SKM-1 treated with dmso at 0.1 percent for 144 hours (cell line): ENCODE results near the gene ITGBL1.

Experiments
- DNase-seq: peaks from one replicate; lab custom pipeline; 2025; ENCODE audit not compliant: unreplicated experiment; lab: John Stamatoyannopoulos, UW

ITGBL1 gene

DNA sequence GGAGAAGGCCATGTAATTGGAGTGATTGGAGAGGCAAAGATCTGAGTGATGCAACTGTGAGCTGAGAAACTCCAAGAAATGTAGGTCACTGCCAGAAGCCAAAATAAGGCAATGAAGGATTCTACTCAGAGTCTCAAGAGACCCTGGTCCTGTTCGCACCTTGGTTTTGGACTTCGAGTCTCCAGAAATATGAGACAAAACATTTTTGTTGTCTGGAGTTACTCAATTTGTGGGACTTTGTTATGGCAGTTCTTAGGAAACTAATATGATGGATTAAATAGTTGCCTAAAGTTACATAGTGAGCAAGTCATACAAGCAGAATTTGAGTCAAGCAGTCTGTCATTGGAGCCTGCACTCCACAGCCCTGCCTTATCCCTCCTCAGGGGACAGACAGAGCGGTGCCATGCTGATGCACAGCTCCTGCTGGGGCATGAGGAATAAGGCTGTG lies 104.2 kb downstream of the ITGBL1 start:
- no peak for DNase-seq

DNA sequence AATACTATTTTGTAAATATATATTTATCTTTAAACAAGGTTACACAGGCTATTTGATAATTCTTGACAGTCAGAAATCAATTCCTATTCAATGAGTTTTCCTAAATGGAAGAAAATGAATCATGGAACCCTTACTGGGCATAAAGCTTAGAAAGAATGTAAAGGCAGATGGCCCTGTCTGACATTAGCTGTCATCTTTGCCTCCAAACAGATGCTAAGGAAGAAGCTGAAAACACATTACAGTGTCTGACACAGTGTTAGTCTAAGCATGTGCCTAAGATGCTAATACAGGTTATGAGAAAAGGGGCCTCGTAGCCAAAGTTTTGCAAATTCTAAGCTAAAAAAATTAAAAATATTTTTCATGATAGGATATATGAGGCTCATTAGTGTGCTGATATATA lies 112.8 kb downstream of the ITGBL1 start:
- no peak for DNase-seq

DNA sequence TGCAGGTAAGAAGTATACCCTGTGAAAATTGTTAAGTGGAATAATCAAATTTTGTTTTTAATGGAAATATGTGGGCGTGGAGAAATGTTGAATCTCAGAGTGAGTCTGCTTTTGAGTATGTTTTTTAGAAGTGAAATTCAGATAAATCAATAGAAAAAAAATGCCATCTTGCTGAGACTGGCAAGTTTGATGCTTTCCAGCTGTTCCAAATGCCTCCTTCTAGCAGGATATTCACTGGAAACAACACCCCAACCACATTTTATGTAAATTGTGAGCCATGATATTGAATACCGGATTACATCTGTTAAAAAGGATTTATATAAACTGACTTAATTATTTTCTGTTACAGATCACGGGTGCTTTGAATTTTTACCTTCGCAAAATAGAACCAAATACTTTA lies 115.4 kb downstream of the ITGBL1 start:
- DNase-seq: no peak

DNA sequence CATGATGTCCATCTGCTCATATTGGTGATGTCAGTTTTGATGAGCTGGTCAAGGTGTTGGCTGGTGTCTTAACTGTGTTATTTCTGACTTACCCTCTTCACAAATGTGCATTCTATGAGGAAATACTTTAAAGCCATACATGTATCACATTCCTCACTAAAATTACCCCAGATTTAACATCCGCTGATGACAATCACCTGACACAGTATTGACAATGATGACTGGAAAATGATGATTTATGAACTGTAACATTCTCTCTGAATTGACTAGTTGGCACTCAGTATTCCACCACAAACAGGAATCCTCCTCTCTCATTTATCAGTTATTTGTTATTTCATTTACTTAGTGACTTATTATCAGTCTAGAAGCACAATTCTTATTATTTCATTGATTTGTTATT lies 117.3 kb downstream of the ITGBL1 start:
- DNase-seq: no peak

DNA sequence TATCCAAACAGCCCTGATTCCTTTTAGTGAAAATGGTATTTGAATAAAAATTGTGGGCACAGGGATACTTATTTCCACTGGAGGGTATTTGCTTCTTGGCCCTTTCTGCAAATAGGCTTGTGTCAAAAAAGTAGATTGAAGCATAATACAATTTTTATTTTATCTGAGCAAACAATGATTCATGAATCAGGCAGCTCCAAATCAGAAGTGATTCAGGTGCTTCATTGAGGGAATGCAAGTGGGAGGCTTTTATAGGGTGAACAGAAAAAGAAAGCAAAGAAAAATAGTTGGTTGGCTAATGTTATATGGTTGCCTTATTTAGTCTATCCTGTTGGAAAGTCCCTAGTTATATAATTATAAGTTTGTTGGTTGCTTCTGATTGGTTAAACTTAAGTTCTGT lies 117.9 kb downstream of the ITGBL1 start:
- DNase-seq: no peak

DNA sequence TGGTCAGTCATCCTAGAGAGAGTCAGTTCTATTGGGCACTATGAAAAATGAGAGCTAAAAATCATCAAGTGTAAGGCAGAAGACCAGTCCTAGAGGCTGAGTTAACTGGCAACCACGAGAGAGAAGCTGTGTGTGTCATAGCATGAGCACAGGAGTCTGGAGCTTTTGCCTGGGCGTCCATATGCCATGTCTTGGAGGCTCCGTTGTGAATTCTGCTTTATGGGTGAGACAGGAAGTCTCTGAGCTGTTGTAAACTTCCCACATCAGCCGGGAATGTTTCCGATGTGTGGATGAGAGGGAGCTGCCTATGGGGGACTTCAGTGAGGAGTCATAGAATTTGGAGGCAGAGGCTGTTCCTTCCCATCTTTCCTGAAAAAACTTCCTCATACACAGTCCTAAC lies 120.0 kb downstream of the ITGBL1 start:
- no peak for DNase-seq

DNA sequence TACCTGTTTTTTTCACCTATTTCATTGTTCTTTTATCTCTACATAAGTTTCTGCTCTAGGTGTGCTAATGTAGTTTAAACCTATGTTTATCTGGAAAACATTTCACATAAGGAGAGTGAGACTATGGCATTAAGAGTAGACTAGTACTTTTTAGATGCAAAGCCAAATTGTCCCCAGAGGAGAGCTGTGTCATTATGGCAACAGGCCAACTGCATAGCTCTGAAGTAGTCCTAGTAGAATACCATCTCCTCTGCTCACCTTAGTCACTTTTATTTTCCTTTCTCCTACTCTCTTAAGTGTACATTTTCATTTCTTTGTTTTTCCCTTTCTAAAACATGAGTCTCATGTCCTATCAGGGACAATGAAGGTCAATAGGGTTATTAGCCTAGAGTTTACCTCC lies 123.1 kb downstream of the ITGBL1 start:
- no peak for DNase-seq

DNA sequence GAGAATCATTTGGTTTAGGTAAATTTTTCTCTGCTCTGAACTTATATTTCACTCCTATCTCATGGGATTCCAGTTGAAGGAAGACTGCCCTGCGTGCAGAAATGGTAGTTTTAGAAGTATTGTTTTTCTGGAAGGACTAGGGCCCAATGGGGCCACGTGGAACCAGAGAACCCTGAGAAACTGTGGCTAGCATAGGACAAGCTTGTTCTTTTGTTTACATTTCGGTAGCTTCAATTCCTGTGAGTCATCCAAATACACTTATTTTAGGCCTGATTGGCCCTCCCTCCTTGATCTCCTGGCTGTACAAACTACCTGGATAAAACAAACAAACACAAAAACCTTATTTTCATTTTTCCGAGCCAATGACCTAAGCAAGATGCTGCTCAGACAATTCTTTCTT lies 124.0 kb downstream of the ITGBL1 start:
- no peak for DNase-seq

DNA sequence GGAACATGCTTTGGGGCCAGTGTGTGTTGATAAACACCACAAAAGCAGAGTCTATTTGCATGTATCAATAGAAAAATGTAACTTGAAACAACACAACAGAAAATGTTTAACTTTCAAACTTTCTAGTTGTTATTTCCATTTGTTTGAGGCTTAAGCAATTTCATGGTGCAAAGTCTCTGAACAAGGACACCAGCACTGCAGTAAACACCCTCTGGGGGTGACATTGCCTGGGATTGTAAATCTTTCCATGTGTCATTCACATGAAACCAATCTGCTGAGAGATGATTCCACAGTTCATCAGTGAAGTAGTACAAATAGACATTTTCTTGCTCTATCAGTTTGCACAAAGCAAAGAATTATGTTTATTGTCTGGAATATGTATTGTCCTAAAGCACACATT lies 124.5 kb downstream of the ITGBL1 start:
- no peak for DNase-seq

DNA sequence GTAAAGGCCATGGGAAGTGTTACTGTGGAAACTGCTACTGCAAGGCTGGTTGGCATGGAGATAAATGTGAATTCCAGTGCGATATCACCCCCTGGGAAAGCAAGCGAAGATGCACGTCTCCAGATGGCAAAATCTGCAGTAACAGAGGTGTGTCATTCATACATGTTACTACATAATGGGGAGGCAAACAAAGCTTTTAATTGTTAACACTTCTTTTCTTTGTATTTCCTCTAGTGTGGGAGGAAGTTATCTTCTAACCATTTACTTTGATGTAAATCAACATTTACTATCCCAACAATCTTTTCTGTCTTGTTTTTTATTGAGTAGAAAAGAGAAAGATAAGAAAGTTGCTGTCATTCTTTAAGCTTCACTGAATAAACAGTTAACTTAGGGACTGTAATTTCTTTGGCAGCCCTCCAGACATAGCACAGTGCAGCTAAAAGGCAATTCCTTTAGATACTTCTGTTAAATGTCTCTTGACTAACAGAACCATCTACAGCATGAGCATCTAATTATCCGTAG lies 126.9 kb downstream of the ITGBL1 start:
- no peak for DNase-seq

DNA sequence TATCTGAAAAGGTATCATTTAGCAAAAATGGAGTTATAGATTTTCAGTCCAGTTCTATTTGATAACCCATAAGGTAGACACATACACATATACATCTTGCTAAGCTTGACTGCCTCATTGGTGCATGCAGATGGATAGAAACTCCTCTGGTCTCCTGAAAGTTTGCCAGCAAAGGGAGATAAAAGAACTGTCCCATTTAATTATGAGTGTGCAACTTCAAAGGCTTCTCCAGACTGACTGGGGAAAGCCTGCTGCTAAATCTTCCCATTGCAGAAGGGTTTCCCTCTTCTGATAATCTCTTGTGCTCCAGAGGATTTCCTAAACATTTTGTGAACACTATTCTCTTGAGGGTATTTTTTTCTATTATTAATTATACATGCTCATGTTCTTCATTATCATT lies 131.9 kb downstream of the ITGBL1 start:
- no peak for DNase-seq

DNA sequence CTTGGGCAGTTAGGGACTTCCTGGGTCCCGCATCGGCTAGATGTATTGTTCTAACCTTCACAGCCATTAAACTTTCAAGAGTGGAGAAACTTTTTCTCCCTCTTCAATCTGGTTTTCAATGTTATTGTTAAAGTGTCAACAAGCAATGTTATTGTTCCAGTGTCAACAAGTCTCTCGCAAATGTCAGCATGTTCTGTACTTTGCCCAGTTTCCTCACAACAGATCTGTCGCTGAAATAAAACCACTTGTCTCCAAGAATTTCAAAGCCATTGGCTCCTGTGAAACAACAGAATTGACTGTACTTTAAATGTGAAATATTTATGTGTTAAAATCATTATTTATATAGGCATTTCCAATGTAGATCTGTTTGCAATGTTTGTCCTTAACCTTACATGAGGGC lies 138.0 kb downstream of the ITGBL1 start:
- no peak for DNase-seq

DNA sequence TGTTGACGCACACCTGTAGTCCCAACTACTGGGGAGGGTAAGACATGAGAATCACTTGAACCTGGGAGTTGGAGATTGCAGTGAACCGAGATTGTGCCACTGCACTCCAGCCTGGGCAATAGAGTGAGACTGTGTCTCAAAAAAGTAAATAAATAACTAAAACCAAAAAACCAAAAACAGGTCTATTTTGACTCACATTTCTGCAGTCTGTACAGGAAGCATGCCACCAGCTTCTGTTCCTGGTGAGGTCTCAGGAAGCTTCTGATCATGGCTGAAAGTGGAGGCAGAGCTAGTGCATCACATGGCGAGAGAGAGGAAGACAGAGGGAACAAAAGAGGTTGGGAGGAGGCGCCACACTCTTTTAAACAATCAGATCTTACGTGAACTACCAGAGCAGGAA lies 142.5 kb downstream of the ITGBL1 start:
- DNase-seq: no peak

DNA sequence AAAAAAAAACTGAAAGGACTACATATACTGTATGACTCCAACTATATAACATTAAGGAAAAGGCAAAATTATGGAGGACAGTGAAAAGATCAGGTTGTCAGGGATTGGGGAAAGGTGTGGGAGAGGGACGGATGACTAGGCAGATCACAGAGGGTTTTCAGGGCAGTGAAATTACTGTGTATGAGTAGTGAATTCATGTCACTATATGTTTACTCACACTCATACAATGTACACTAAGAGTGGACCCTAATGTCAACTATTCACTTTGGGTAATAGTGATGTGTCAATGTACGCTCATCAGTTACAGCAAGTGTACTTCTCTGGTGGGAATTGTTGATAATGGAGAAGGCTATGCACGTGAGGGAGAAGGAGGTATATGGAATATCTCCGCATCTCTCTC lies 144.3 kb downstream of the ITGBL1 start:
- no peak for DNase-seq

DNA sequence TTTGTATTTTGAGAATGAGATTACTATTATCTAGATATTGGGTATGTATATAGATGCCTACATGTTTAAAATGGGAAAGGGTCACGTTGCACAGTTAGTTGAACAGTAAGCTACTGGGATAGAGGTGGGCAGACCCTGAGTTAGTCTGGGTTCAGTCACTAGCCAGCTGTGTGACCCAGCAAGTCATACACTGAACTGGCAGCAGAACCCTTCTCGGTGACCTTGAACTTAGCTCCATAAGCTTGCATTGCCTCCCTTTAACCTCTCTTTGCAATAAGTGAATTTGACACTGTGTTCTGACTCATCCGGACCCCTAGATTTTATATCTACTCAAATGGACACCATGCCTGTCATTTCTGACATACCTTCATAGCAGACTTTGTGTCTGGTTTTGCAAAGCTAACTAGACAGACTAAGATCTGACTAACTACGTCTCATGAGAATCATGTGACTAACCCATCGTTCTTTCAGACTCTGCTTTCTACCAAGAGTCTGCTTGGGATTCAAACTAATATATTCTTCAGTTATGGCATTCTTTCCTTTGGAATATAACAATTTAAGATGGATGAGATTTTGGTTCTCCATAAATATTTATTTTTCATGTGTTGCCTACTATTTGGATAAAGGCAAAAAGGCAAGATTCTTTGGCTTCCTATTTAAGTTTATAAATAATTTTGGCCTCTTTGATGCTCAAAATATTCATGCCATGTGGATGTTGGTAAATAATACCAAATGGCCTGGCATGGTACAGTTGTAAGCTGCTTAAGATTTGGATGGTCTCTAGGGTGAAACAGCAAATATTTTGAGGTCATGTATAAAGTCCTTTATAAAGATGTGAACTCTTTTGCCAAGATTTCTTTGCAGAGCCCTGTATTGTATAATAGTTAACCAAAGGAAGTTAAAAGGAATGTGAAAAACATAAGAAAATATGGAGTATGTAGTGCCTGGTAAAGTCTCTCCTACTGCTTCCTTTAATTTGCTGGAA lies 159.3 kb downstream of the ITGBL1 start:
- no peak for DNase-seq

DNA sequence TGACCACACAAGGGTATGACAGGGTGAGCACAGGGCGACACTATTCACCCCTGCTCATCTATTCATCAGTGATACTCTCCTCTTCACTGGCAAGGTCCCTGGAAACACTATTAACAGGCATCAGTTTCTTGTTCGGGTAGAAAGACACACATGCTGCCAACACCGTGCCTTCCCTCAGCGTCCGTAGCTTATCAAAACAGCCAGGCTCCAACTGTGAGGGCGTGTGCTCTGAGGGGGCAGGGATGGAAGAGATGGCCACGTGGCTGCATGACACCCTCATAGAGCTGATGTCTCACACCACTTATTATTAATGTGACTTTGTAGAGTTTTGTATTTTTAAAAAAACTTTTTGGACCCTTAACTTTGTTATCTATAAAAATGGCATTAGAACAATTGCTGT lies 160.3 kb downstream of the ITGBL1 start:
- no peak for DNase-seq

DNA sequence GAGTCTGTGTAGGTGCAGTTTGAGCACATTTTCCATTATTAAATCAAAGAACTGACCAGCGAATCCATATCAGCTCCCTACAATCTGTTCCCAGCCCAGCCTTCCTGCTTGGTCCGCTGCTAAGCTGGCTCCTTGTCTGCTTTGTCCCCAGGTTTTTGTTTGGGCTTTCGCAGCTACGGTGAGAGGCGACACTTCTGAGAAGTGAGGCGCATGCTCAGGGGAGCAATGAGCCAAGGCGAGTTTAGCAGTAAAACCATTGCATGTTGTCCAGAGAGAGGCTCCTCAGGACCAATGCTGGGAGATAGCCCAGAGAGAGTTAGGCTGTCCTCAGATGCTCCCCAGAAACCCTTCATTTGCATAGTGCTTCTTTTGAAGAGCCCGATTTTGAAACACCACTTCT lies 162.0 kb downstream of the ITGBL1 start:
- no peak for DNase-seq

DNA sequence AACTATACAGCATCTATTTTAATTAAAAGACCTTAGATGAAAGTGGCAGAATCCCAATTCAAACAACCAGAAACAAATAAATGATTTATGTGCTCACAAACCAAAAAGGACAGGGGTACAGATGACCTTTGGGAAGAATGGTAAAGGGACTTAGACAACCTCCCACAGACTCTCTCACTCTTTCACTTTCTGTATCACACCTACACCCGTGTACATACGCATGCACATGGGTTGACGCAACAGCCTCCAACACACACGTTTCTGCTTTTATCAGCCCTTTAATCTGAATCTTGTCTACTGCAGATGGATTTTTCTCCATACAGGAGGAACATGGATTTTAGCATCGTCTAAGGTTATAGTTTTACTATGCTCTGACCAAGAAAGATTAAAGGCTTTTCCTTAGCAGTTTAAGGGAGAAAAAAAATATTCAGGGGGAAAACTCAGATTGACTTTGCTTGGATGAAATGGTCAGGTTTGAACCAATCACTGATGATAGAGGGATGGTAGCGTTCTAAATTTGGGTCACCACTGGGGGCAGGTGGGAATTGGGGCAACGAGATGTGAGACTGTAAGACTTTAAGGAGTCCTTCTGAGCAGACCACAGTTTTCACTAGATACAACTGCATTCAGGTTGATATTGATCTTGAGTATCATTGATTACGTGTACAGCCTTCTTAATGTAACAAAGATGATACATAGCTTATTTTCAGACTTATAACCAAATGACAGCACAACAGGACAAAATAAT lies 166.1 kb downstream of the ITGBL1 start:
- DNase-seq: no peak

DNA sequence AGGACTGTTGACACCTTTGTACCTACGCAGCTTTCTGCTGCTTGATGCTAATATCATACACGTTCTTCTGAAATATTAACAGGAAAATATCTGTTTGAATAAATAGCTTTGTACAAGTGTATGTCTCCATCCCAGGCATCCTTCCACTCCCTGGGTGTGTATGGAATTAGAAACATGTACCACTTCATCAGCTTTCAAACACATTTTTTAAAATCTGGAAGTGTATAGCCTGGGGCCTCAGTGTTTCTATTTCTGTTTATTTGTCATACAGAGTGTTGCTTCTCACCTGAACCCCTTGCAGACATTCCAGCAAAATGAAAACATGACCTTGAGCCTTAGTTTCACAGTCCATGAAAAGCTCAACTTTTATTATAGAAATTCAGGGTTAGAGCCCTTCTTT lies 168.6 kb downstream of the ITGBL1 start:
- DNase-seq: no peak

DNA sequence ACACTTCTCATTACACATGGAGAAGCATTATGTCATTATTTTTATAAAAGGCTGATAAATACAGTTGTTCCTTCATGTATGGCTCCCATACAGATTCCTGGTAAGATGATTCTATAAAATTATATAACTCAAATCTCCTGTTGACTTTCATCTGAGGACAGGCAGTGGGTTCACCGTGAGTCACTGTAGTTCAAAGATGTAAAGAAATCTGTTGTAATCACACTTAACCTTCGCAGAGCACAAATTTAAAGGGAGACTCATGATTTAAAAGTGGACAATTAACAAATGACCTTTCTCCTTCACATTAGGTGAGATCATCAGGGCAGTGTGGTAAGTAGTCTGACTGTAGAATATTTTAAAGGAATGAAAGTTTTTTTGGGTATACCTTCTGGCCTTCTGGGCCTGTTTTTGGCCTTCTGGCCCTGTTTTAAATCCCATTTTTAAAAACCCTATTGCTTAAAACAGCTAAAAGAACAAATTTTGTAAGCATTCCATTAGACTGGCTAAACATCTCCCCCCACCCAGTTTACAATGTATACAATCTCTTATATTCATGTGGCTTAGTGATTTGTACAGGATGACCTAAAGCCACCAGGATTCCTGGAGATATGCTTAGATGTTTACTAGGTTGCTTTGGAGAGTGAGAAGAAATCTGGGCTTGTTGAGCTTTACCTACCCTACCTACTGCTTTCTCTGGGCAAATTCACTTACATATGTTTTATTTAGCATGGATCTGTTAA lies 171.2 kb downstream of the ITGBL1 start:
- DNase-seq: no peak

DNA sequence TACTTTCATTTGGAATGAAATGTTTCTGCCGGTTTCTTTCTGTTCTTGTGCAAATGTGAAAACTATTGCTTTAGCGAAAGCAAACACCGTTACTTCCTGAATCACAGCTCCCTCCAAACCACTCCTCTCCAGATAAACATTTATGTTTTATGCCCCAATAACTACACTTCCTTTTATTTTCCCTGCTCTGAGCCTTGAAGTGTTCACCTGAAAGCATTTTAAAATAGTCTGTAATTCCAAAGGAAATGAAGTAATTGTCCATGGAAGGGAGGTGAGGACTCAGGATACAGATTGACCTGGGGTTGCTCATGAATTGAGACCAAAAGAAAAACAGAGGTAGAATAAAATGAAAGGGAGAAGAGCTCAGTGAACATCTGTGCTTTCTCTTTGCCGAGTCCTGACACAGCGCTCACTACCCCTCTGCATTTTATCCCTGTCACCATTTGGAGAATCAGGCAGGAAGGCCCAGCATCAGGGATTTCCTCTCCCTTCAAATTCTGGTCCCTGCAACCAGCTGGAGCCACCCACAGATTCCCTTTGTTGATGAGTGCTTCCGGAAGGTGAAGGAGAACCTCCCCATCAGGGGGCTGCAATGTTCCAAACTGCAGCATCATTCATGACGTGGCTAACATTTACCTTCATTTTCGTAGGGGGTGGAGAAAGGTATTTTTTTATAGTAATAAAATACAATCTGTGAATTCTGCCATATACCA lies 171.9 kb downstream of the ITGBL1 start:
- no peak for DNase-seq
